Panc1 (cell line): ENCODE data around the gene SDF2L1. TPM values are rescaled to one million over a fixed set of nuclear protein-coding genes. Genes with fewer than 3 reads are reported as not detected.

Experiments used
- ATAC-seq: fragments of 200-7000 bp; cut with Tn5 transposase; 2 replicates; pipeline ENCODE4 v1.9.1; 2020; ENCODE audit warnings: mild to moderate bottlenecking, moderate library complexity
- BruUV-seq: library from RNA; stranded (reverse); fragments of 400-500 nt; replicated peaks from 2 replicates; lab custom pipeline; 2021; lab: Mats Ljungman, UMichigan
- CTCF ChIA-PET: fragments of 300-600 bp; sonication (Branson Sonifier 250); formaldehyde crosslinking; loops from one replicate; lab custom pipeline; 2022; ENCODE audit warnings: antibody characterized with exemption; lab: Charles Lee
- POLR2A ChIA-PET: fragments of 300-600 bp; sonication (Branson Sonifier 250); formaldehyde crosslinking; loops from one replicate; lab custom pipeline; 2022; ENCODE audit warnings: antibody characterized with exemption; lab: Charles Lee
- DNase-seq: peaks from one replicate; pipeline ENCODE4 v3.0.0-alpha.2; 2010; ENCODE audit warnings: low read depth, low spot score
- H3K27ac ChIP-seq: 2 replicates; pipeline ENCODE4 v1.5.1; 2011; ENCODE audit warnings: mild to moderate bottlenecking, low read length, inconsistent platforms
- H3K27me3 ChIP-seq: fragments of 200-500 bp; sonication (Bioruptor generic); 2 replicates; pipeline ENCODE4 v1.6.0; 2014; ENCODE audit warnings: low read length, inconsistent platforms; ENCODE audit not compliant: control insufficient read depth, insufficient read depth
- H3K36me3 ChIP-seq: fragments of 200-500 bp; sonication (Bioruptor generic); 2 replicates; pipeline ENCODE4 v1.5.1; 2014; ENCODE audit warnings: inconsistent platforms, mild to moderate bottlenecking, low read length, moderate library complexity; ENCODE audit not compliant: control insufficient read depth, insufficient read depth
- H3K4me1 ChIP-seq: 2 replicates; pipeline ENCODE4 v1.5.1; 2011; ENCODE audit warnings: inconsistent platforms, mild to moderate bottlenecking, low read length, moderate library complexity; ENCODE audit not compliant: control insufficient read depth, insufficient read depth
- H3K4me3 ChIP-seq, 2 experiments: 2 replicates each; pipeline ENCODE4 v1.5.1; 2011 to 2012; ENCODE audit warnings: low read depth in 2 of 2, low read length in 2 of 2, mild to moderate bottlenecking in 2 of 2, inconsistent platforms in 1 of 2, moderate library complexity in 1 of 2
- H3K9me3 ChIP-seq: fragments of 200-500 bp; sonication (Bioruptor generic); 2 replicates; pipeline ENCODE4 v1.5.1; 2014; ENCODE audit warnings: low read depth, mild to moderate bottlenecking, inconsistent platforms, low read length, moderate library complexity; ENCODE audit not compliant: control insufficient read depth, insufficient read depth
- POLR2AphosphoS5 ChIP-seq: IDR thresholded peaks from 2 replicates; pipeline ENCODE4 v1.6.1; 2012; ENCODE audit warnings: mild to moderate bottlenecking, low read depth, low read length, moderate library complexity
- SIN3A ChIP-seq: IDR thresholded peaks from 2 replicates; pipeline ENCODE4 v1.6.1; 2012; ENCODE audit warnings: low read depth, mild to moderate bottlenecking, low read length, moderate library complexity, borderline replicate concordance; ENCODE audit not compliant: insufficient read depth
- TCF7L2 ChIP-seq: IDR thresholded peaks from 2 replicates; pipeline ENCODE4 v1.6.1; 2011; ENCODE audit warnings: mild to moderate bottlenecking, low read depth, low read length, inconsistent platforms
- in situ Hi-C: cut with HindIII; loops from 2 replicates; pipeline ENCODE4 v1.10.0; 2016; ENCODE audit warnings: low sequenced_read_pairs, low pct_unique_long_range_greater_than_20kb
- intact Hi-C: fragments of 100-400 bp; cut with micrococcal nuclease; formaldehyde crosslinking; loops from one replicate; pipeline ENCODE4 v1.10.0; 2022; ENCODE audit not compliant: unreplicated experiment
- total RNA-seq: library from RNA; stranded (reverse); gene quantifications from one replicate; pipeline ENCODE4 v1.2.1, GENCODE V29; 2021; ENCODE audit not compliant: unreplicated experiment
- TF ChIP-seq, protein P1 (sequence below): fragments of 450-650 bp; IDR thresholded peaks from 2 replicates; pipeline ENCODE4 v1.5.1; 2017; ENCODE audit warnings: mild to moderate bottlenecking
- TF ChIP-seq, protein P2 (sequence below), 2 experiments: IDR thresholded peaks; 2 replicates each; pipeline ENCODE4 v1.6.1; 2011 to 2012; ENCODE audit warnings: low read depth in 2 of 2, control low read depth in 1 of 2, low read length in 1 of 2, mild to moderate bottlenecking in 1 of 2, moderate library complexity in 1 of 2; ENCODE audit not compliant: insufficient read depth in 1 of 2

SDF2L1 gene
- total RNA-seq, 1 experiment from 2014 or later: 66.0 TPM

DNA sequence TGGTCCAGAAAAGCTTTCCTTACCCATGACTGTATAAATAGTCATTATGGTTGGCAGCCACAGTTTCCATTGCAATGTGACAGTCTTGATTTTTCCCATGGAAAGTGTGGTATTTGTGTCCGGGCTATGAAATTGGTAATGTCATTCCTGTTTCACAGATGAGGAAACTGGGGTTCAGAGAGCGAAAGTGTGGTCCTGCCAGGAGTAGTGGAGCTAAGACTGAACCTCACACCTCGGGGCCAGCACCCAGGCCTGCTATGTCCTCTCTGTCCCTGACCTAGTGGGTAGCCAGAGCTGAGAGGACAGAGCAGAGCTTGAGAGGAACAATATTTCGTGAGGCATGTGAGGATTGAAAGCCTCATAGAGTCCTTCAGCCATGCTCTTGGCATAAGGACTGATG lies 11.1 kb upstream of the SDF2L1 start:
- Histone ChIP-seq H3K4me3 (no peak overlapping the region), H3K36me3 (no peaks in the 10 kb centered on the region), H3K4me1 (peaks cover 14% of the 10 kb centered on the region), H3K27ac (no peak overlapping the region), H3K27me3 (no peaks in the 10 kb centered on the region), H3K9me3 (no peaks in the 10 kb centered on the region)
- ChIA-PET CTCF (no interaction called here), POLR2A (interaction anchor here (0.6 kb wide), 1 partner anchor 10 kb away, joined by 3 read pairs; no protein-coding TSS in a partner anchor)
- DNase-seq (no peak), ATAC-seq (no peak)
- TF ChIP-seq, protein P1, sequence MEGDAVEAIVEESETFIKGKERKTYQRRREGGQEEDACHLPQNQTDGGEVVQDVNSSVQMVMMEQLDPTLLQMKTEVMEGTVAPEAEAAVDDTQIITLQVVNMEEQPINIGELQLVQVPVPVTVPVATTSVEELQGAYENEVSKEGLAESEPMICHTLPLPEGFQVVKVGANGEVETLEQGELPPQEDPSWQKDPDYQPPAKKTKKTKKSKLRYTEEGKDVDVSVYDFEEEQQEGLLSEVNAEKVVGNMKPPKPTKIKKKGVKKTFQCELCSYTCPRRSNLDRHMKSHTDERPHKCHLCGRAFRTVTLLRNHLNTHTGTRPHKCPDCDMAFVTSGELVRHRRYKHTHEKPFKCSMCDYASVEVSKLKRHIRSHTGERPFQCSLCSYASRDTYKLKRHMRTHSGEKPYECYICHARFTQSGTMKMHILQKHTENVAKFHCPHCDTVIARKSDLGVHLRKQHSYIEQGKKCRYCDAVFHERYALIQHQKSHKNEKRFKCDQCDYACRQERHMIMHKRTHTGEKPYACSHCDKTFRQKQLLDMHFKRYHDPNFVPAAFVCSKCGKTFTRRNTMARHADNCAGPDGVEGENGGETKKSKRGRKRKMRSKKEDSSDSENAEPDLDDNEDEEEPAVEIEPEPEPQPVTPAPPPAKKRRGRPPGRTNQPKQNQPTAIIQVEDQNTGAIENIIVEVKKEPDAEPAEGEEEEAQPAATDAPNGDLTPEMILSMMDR: no peak
- TF ChIP-seq TCF7L2: no peak
- TF ChIP-seq, protein P2, sequence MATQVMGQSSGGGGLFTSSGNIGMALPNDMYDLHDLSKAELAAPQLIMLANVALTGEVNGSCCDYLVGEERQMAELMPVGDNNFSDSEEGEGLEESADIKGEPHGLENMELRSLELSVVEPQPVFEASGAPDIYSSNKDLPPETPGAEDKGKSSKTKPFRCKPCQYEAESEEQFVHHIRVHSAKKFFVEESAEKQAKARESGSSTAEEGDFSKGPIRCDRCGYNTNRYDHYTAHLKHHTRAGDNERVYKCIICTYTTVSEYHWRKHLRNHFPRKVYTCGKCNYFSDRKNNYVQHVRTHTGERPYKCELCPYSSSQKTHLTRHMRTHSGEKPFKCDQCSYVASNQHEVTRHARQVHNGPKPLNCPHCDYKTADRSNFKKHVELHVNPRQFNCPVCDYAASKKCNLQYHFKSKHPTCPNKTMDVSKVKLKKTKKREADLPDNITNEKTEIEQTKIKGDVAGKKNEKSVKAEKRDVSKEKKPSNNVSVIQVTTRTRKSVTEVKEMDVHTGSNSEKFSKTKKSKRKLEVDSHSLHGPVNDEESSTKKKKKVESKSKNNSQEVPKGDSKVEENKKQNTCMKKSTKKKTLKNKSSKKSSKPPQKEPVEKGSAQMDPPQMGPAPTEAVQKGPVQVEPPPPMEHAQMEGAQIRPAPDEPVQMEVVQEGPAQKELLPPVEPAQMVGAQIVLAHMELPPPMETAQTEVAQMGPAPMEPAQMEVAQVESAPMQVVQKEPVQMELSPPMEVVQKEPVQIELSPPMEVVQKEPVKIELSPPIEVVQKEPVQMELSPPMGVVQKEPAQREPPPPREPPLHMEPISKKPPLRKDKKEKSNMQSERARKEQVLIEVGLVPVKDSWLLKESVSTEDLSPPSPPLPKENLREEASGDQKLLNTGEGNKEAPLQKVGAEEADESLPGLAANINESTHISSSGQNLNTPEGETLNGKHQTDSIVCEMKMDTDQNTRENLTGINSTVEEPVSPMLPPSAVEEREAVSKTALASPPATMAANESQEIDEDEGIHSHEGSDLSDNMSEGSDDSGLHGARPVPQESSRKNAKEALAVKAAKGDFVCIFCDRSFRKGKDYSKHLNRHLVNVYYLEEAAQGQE (IDR thresholded peaks at IDR 0.05; ENCODE audit: insufficient read depth in 1 of 2, low read depth in 2 of 2, low read length in 1 of 2): no peak
- TF ChIP-seq SIN3A: no peak
- no peak for TF ChIP-seq POLR2AphosphoS5
- in situ Hi-C loops (no loop called here), intact Hi-C loops (no loop called here)
- no TSS peak for BruUV-seq

- DNase-seq (no peak), ATAC-seq (no peak)
- CTCF ChIA-PET: no interaction called here
- TF ChIP-seq POLR2AphosphoS5 (no peak), SIN3A (no peak), TCF7L2 (no peak)
- TF ChIP-seq, protein P1: no peak
- TF ChIP-seq, protein P2 (IDR thresholded peaks at IDR 0.05; ENCODE audit: insufficient read depth in 1 of 2, low read depth in 2 of 2, low read length in 1 of 2): no peak
- no peak within 1 kb of the TSS for H3K4me3 ChIP-seq
- H3K27me3 ChIP-seq: no peaks in the 10 kb centered on the region
- no peak within 1 kb of the TSS for H3K27ac ChIP-seq
- H3K36me3 ChIP-seq: no peaks in the 10 kb centered on the region
- intact Hi-C loops: no loop called here
- BruUV-seq: no TSS peak
- in situ Hi-C loops: no loop called here
- POLR2A ChIA-PET: no interaction called here
- peaks cover 5% of the 10 kb centered on the region for H3K4me1 ChIP-seq
- H3K9me3 ChIP-seq: no peaks in the 10 kb centered on the region
Measured at GRCh38 chr22:21632237-21632895, 9.7 kb upstream of the SDF2L1 start, which contains the start of gene CCDC116. CCDC116 (plus strand) TSS chr22:21632760; CDS start chr22:21633182, 422 bp downstream.
